Suprapubic skin (tissue), 4 donors: ENCODE data around the gene DPM3. TPM values are rescaled to one million over a fixed set of nuclear protein-coding genes. Genes with fewer than 3 reads are reported as not detected.

Source experiments
- DNase-seq, 2 donors: peaks; one replicate each; pipeline ENCODE4 v3.0.0-alpha.2; 2019; ENCODE audit warnings: low spot score in 2 of 2
- H3K27ac ChIP-seq: fragments of 200-600 bp; sonication (generic); one replicate; pipeline ENCODE4 v1.5.1; 2019
- H3K27me3 ChIP-seq: fragments of 200-600 bp; sonication (generic); one replicate; pipeline ENCODE4 v1.5.1; 2019
- H3K36me3 ChIP-seq: fragments of 200-600 bp; sonication (generic); one replicate; pipeline ENCODE4 v1.5.1; 2019
- H3K4me1 ChIP-seq: fragments of 200-600 bp; sonication (generic); one replicate; pipeline ENCODE4 v1.5.1; 2019
- H3K4me3 ChIP-seq: fragments of 200-600 bp; sonication (generic); one replicate; pipeline ENCODE4 v1.5.1; 2019; ENCODE audit warnings: mild to moderate bottlenecking
- H3K9me3 ChIP-seq: fragments of 200-600 bp; sonication (generic); one replicate; pipeline ENCODE4 v1.5.1; 2019
- CTCF ChIP-seq, 2 donors: fragments of 200-600 bp in 1 of 2; fragments of 450-650 bp in 1 of 2; sonication (generic) in 1 of 2; IDR thresholded peaks; one replicate each; pipeline ENCODE4 v1.5.1; 2016 to 2019; ENCODE audit warnings: antibody characterized with exemption in 2 of 2, mild to moderate bottlenecking in 1 of 2, moderate library complexity in 1 of 2
- EP300 ChIP-seq: sonication (generic); formaldehyde crosslinking; IDR thresholded peaks from one replicate; pipeline ENCODE4 v1.6.1; 2017; ENCODE audit warnings: antibody characterized with exemption
- POLR2A ChIP-seq, 2 donors: fragments of 450-650 bp; IDR thresholded peaks; one replicate each; pipeline ENCODE4 v1.6.1; 2017; ENCODE audit warnings: antibody characterized with exemption in 2 of 2, mild to moderate bottlenecking in 2 of 2, moderate library complexity in 2 of 2
- POLR2AphosphoS5 ChIP-seq, 3 donors: sonication (generic); formaldehyde crosslinking; IDR thresholded peaks; one replicate each; pipeline ENCODE4 v1.6.1; 2017; ENCODE audit warnings: antibody characterized with exemption in 3 of 3
- whole genome bisulfite sequencing: methylation state at CpG from one replicate; pipeline ENCODE4 v1.1.5; 2018; 5-methylcytosine and 5-hydroxymethylcytosine counted together
- total RNA-seq, 4 donors: library from RNA; depleted of rRNA; stranded (reverse); fragments of >200 nt; gene quantifications; one replicate each; pipeline ENCODE4 v1.1.0, GENCODE V29; 2016

DPM3 gene
- total RNA-seq, 4 donors from 2014 or later, result 23.7 to 43.7 (median 30.2) TPM

- peaks cover 20% of the 10 kb centered on the region for H3K4me1 ChIP-seq
- no peak overlapping the region for H3K4me3 ChIP-seq
- no peaks in the 10 kb centered on the region for H3K36me3 ChIP-seq
- WGBS, result 87% methylated on average over 12 of the region's 12 CpGs
- no peak overlapping the region for H3K27ac ChIP-seq
- DNase-seq, result no peak
- H3K9me3 ChIP-seq, result no peaks in the 10 kb centered on the region
- no peaks in the 10 kb centered on the region for H3K27me3 ChIP-seq
- no peak for TF ChIP-seq EP300
- TF ChIP-seq CTCF (IDR thresholded peaks at IDR 0.05), result no peak
- TF ChIP-seq POLR2A (IDR thresholded peaks at IDR 0.05), result no peak
- TF ChIP-seq POLR2AphosphoS5 (IDR thresholded peaks at IDR 0.05), result no peak
These were observed 47.7 kb downstream of the DPM3 start for GRCh38 chr1:155092641-155093040.

- Histone ChIP-seq H3K4me3 (no peak overlapping the region), H3K27ac (no peak overlapping the region), H3K9me3 (no peaks in the 10 kb centered on the region), H3K4me1 (peaks cover 20% of the 10 kb centered on the region), H3K36me3 (no peaks in the 10 kb centered on the region), H3K27me3 (no peaks in the 10 kb centered on the region)
- no peak for DNase-seq
- 81% methylated on average over 6 of the region's 6 CpGs for WGBS
- TF ChIP-seq EP300 (no peak), POLR2A (IDR thresholded peaks at IDR 0.05) (no peak), POLR2AphosphoS5 (IDR thresholded peaks at IDR 0.05) (no peak), CTCF (IDR thresholded peaks at IDR 0.05) (no peak)
These were observed 48.2 kb downstream of the DPM3 start for GRCh38 chr1:155092131-155092530.

- WGBS, result 29% methylated on average over 21 of the region's 29 CpGs
- Histone ChIP-seq H3K27me3 (no peaks in the 10 kb centered on the region), H3K27ac (no peak overlapping the region), H3K36me3 (no peaks in the 10 kb centered on the region), H3K4me3 (no peak overlapping the region), H3K9me3 (no peaks in the 10 kb centered on the region), H3K4me1 (peaks cover 25% of the 10 kb centered on the region)
- peak in 1 of 2 donors; percentile 89 for DNase-seq
- peak; percentile 96 to 98 for TF ChIP-seq CTCF (IDR thresholded peaks at IDR 0.05)
- TF ChIP-seq POLR2A (IDR thresholded peaks at IDR 0.05), result no peak
- no peak for TF ChIP-seq POLR2AphosphoS5 (IDR thresholded peaks at IDR 0.05)
- no peak for TF ChIP-seq EP300
These were observed 49.0 kb downstream of the DPM3 start for GRCh38 chr1:155091071-155092051.

Other genes starting within 250 kb of the DPM3 start
- gene PMVK, start 203.8 kb downstream of the DPM3 start, total RNA-seq, result 10 to 100 TPM; 19.3 to 38.0 (median 28.8) TPM
- gene PBXIP1, start 184.4 kb downstream of the DPM3 start, total RNA-seq, result 10 to 100 TPM; 41.4 to 67.4 (median 61.3) TPM
- gene PYGO2, start 178.7 kb downstream of the DPM3 start, total RNA-seq, result 10 to 100 TPM; 34.2 to 46.7 (median 35.3) TPM
- 100 to 1,000 TPM in 1 of 4 donors, 10 to 100 TPM in 3; 54.5 to 102 (median 69.5) TPM for gene SHC1, start 169.8 kb downstream of the DPM3 start, total RNA-seq
- gene CKS1B, start 165.8 kb downstream of the DPM3 start, total RNA-seq, result 10 to 100 TPM; 37.8 to 55.4 (median 49.7) TPM
- 10 to 100 TPM; 42.0 to 59.7 (median 52.3) TPM for gene FLAD1, start 157.2 kb downstream of the DPM3 start, total RNA-seq
- gene LENEP, start 146.9 kb downstream of the DPM3 start, total RNA-seq, result 1 to 10 TPM in 1 of 4 donors, not detected in 3; 3.0 TPM
- gene ZBTB7B, start 137.7 kb downstream of the DPM3 start, total RNA-seq, result 100 to 1,000 TPM; 238 to 243 (median 239) TPM
- 10 to 100 TPM; 13.4 to 36.0 (median 14.5) TPM for gene DCST2, start 106.8 kb downstream of the DPM3 start, total RNA-seq
- 1 to 10 TPM in 3 of 4 donors, under 1 TPM in 1; 0.55 to 8.2 (median 2.8) TPM for gene DCST1, start 106.7 kb downstream of the DPM3 start, total RNA-seq
- 100 to 1,000 TPM; 304 to 327 (median 321) TPM for gene ADAM15, start 89.2 kb downstream of the DPM3 start, total RNA-seq
- 10 to 100 TPM; 22.4 to 44.2 (median 28.7) TPM for gene EFNA4, start 76.8 kb downstream of the DPM3 start, total RNA-seq
- gene EFNA3, start 61.7 kb downstream of the DPM3 start, total RNA-seq, result 100 to 1,000 TPM in 1 of 4 donors, 10 to 100 TPM in 3; 28.8 to 104 (median 77.6) TPM
- 100 to 1,000 TPM in 3 of 4 donors, 10 to 100 TPM in 1; 88.9 to 198 (median 120) TPM for gene EFNA1, start 12.7 kb downstream of the DPM3 start, total RNA-seq
- 10 to 100 TPM; 27.9 to 56.1 (median 32.6) TPM for gene SLC50A1, start 4.7 kb downstream of the DPM3 start, total RNA-seq
- gene KRTCAP2, start 32.8 kb upstream of the DPM3 start, total RNA-seq, result 100 to 1,000 TPM in 2 of 4 donors, 10 to 100 TPM in 2; 77.1 to 180 (median 113) TPM
- gene TRIM46, start 33.3 kb upstream of the DPM3 start, total RNA-seq, result under 1 TPM in 2 of 4 donors, not detected in 2; 0.34 to 0.80 TPM
- gene THBS3, start 67.4 kb upstream of the DPM3 start, total RNA-seq, result 10 to 100 TPM; 21.4 to 90.8 (median 26.7) TPM
- 10 to 100 TPM; 19.8 to 51.7 (median 36.9) TPM for gene MTX1, start 68.2 kb upstream of the DPM3 start, total RNA-seq
- 10 to 100 TPM; 23.6 to 32.1 (median 25.7) TPM for gene ENTREP3, start 115.0 kb upstream of the DPM3 start, total RNA-seq
- gene SCAMP3, start 121.8 kb upstream of the DPM3 start, total RNA-seq, result 10 to 100 TPM; 45.1 to 73.3 (median 67.6) TPM
- 10 to 100 TPM; 27.6 to 72.3 (median 36.2) TPM for gene CLK2, start 133.0 kb upstream of the DPM3 start, total RNA-seq
- 10 to 100 TPM in 3 of 4 donors, 1 to 10 TPM in 1; 6.6 to 12.8 (median 10.4) TPM for gene HCN3, start 136.9 kb upstream of the DPM3 start, total RNA-seq
- 1 to 10 TPM in 3 of 4 donors, under 1 TPM in 1; 0.24 to 2.5 (median 2.1) TPM for gene PKLR, start 160.9 kb upstream of the DPM3 start, total RNA-seq
- gene FDPS, start 168.3 kb upstream of the DPM3 start, total RNA-seq, result 100 to 1,000 TPM; 110 to 194 (median 147) TPM
- 10 to 100 TPM; 34.2 to 51.5 (median 42.8) TPM for gene RUSC1, start 180.4 kb upstream of the DPM3 start, total RNA-seq